ENCODE results near the gene DGKI.

DNA sequence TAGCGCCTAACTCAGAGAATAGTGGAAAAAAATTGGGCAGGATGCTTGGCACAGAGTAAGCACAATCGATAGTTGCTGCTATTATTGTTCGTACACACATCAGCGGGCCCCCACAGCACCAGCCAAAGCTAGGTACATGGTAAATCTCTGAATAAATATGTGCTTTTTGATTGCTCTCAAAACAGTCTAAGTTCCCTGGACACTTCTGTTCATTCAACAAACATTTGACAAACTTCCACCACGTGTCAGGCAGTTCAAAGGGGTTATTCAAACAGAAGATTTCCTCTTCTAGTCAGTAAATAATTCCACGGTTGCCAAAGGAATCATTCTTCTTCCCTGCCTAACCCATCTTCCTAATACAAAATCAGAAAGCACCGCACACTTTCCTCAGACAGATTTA, 150.8 kb downstream of the DGKI start:
- TF ChIP-seq JUND (IDR thresholded peaks at IDR 0.05), result no peak
- TF ChIP-seq SP1 (IDR thresholded peaks at IDR 0.05; ENCODE audit: low read depth), result no peak
- TF ChIP-seq CBX3 (IDR thresholded peaks at IDR 0.05; ENCODE audit: low read depth), result no peak
- no peak for TF ChIP-seq CTCF (IDR thresholded peaks at IDR 0.05 in 2 of 3, conservative IDR thresholded peaks at IDR 0.05 in 1 of 3; ENCODE audit: borderline replicate concordance in 1 of 3, insufficient read depth in 1 of 3, low read depth in 2 of 3, low read length in 2 of 3)
- no peak for TF ChIP-seq EZH2 (IDR thresholded peaks at IDR 0.05)
- no peak for TF ChIP-seq SIN3A (IDR thresholded peaks at IDR 0.05; ENCODE audit: low read depth)
- no peak for TF ChIP-seq POLR2AphosphoS5 (IDR thresholded peaks at IDR 0.05; ENCODE audit: low read depth, low read length)
- TF ChIP-seq ZNF274 (IDR thresholded peaks at IDR 0.05; ENCODE audit: low read depth, low read length), result no peak
- no peak for TF ChIP-seq EGR1 (IDR thresholded peaks at IDR 0.05; ENCODE audit: low read depth)
- no peak for TF ChIP-seq POLR2A (IDR thresholded peaks at IDR 0.05; ENCODE audit: borderline replicate concordance, extremely low read depth, insufficient read depth, insufficient read length)
- TF ChIP-seq ZBTB33 (IDR thresholded peaks at IDR 0.05; ENCODE audit: extremely low read depth, insufficient replicate concordance, low read length), result no peak
- no peak for TF ChIP-seq YY1 (IDR thresholded peaks at IDR 0.05; ENCODE audit: extremely low read depth, insufficient replicate concordance, low read depth, low read length)
- no peak for TF ChIP-seq RAD21 (IDR thresholded peaks at IDR 0.05; ENCODE audit: low read depth)
- no peak for TF ChIP-seq CEBPB (IDR thresholded peaks at IDR 0.05; ENCODE audit: low read depth)

All from HCT116 (cell line).